ENCODE data around the gene ANGEL1.

Gene ANGEL1

DNA sequence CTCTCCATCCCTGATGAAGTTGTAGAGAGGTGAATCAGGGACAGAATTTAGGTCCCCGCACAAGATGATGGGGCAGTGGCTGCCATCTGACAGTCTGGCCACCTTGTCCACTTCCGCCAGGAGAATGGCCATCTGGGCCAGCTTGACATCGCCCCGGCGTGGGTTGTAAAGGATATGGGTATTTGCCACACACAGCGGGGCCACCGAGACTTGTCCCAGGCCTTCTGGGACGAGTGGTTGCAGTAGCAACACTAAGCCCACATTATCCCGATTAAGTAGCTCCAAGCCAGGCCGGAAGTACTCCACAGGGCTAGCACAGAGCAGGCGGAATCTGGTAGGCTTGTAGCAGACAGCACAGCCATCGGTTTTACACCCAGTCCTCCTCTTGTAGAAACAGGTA lies 6.2 kb downstream of the ANGEL1 start:
- peaks cover 25% of the 10 kb centered on the region for H3K79me2 ChIP-seq
- no peak overlapping the region for H3K4me2 ChIP-seq (ENCODE audit: low read length)
- no peak overlapping the region for H3K4me3 ChIP-seq (ENCODE audit: low read depth, low read length)
- no peak overlapping the region for H3K9ac ChIP-seq
- no peak overlapping the region for H2AFZ ChIP-seq
- H3K4me1 ChIP-seq, result peaks cover 3% of the 10 kb centered on the region
- no peaks in the 10 kb centered on the region for H3K9me3 ChIP-seq (ENCODE audit: control insufficient read depth, low read length)
- no peaks in the 10 kb centered on the region for H3K36me3 ChIP-seq (ENCODE audit: control insufficient read depth, insufficient read depth, low read length)
- TF ChIP-seq CTCF (IDR thresholded peaks at IDR 0.05), result no peak
- no peak overlapping the region for H3K27ac ChIP-seq
- H3K27me3 ChIP-seq (ENCODE audit: control insufficient read depth, insufficient read depth, low read length), result no peaks in the 10 kb centered on the region

DNA sequence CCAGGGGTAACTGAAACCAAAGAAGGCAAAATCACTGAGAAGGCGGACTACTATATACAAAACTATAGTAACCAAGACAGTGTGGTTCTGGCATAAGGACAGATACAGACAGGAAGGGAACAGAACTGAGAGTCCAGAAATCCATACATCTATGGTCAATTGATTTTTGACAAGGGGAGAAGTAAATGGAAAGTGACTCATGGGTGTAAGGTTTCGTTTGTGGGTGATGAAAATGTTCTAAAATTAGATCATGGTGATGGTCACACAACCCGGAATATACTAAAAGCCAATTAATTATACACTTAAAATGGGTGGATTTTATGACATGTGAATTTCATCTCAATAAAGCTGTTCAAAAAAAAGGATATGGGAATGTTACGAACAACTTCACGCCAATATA lies 18.7 kb downstream of the ANGEL1 start:
- Histone ChIP-seq H3K4me3 (ENCODE audit: low read depth, low read length) (no peak overlapping the region), H3K4me1 (no peaks in the 10 kb centered on the region), H3K9me3 (ENCODE audit: control insufficient read depth, low read length) (no peaks in the 10 kb centered on the region), H3K27ac (no peak overlapping the region), H2AFZ (no peak overlapping the region), H3K27me3 (ENCODE audit: control insufficient read depth, insufficient read depth, low read length) (no peaks in the 10 kb centered on the region), H3K36me3 (ENCODE audit: control insufficient read depth, insufficient read depth, low read length) (no peaks in the 10 kb centered on the region), H3K4me2 (ENCODE audit: low read length) (no peak overlapping the region), H3K79me2 (no peaks in the 10 kb centered on the region), H3K9ac (no peak overlapping the region)
- TF ChIP-seq CTCF (IDR thresholded peaks at IDR 0.05), result no peak

DNA sequence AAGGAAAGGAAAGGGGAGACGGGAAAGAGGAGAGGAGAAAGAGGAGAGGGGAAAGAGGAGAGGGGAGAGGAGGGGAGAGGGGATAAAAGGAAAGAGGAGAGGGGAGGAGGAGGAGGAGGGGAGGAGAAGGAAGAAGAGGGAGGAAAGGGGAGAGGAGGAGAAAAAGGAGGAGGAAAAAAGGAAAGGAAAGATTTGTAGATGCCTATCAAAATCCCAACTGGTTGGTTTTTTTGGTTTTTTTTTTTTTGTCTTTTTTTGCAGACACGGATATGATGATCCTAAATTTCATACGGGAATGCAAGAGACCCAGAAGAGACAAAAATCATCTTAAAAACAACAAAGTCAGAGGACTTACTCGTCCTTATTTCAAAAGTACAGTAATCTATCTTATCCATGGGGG lies 19.4 kb downstream of the ANGEL1 start:
- no peak overlapping the region for H3K4me3 ChIP-seq (ENCODE audit: low read depth, low read length)
- no peaks in the 10 kb centered on the region for H3K27me3 ChIP-seq (ENCODE audit: control insufficient read depth, insufficient read depth, low read length)
- no peaks in the 10 kb centered on the region for H3K36me3 ChIP-seq (ENCODE audit: control insufficient read depth, insufficient read depth, low read length)
- no peaks in the 10 kb centered on the region for H3K9me3 ChIP-seq (ENCODE audit: control insufficient read depth, low read length)
- TF ChIP-seq CTCF (IDR thresholded peaks at IDR 0.05), result no peak
- no peak overlapping the region for H2AFZ ChIP-seq
- no peak overlapping the region for H3K9ac ChIP-seq
- no peaks in the 10 kb centered on the region for H3K4me1 ChIP-seq
- H3K27ac ChIP-seq, result no peak overlapping the region
- H3K79me2 ChIP-seq, result no peaks in the 10 kb centered on the region
- no peak overlapping the region for H3K4me2 ChIP-seq (ENCODE audit: low read length)

GRCh38 chr14:76792422-76792821 lies 20.3 kb downstream of the ANGEL1 start:
- no peak overlapping the region for H2AFZ ChIP-seq
- H3K79me2 ChIP-seq, result no peaks in the 10 kb centered on the region
- H3K27me3 ChIP-seq (ENCODE audit: control insufficient read depth, insufficient read depth, low read length), result no peaks in the 10 kb centered on the region
- no peak overlapping the region for H3K4me2 ChIP-seq (ENCODE audit: low read length)
- H3K36me3 ChIP-seq (ENCODE audit: control insufficient read depth, insufficient read depth, low read length), result no peaks in the 10 kb centered on the region
- no peak for TF ChIP-seq CTCF (IDR thresholded peaks at IDR 0.05)
- H3K9me3 ChIP-seq (ENCODE audit: control insufficient read depth, low read length), result no peaks in the 10 kb centered on the region
- H3K4me3 ChIP-seq (ENCODE audit: low read depth, low read length), result no peak overlapping the region
- no peak overlapping the region for H3K9ac ChIP-seq
- H3K4me1 ChIP-seq, result no peaks in the 10 kb centered on the region
- no peak overlapping the region for H3K27ac ChIP-seq

DNA sequence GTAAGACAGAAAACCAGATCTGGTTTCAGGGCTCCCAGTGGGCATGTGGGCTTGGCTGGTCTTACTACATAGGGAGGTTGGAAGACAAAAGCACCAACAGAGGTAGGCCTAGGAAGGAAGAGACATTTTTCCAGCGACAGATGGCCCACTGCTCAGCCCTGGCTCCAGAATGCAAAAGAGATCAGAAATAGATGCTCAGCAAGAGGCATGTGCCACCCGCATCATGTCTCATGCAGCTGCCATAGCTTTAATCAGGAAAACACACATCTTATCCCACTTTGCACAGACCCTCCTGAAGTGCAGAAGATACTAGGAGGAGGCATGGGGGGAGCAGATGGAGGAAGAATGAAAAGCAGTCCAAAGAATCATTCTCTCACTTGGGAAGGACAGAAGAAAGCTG lies 26.1 kb downstream of the ANGEL1 start:
- Histone ChIP-seq H3K9me3 (ENCODE audit: control insufficient read depth, low read length) (no peaks in the 10 kb centered on the region), H3K4me1 (peaks cover 8% of the 10 kb centered on the region), H3K27me3 (ENCODE audit: control insufficient read depth, insufficient read depth, low read length) (no peaks in the 10 kb centered on the region), H3K4me3 (ENCODE audit: low read depth, low read length) (no peak overlapping the region), H3K9ac (no peak overlapping the region), H3K79me2 (no peaks in the 10 kb centered on the region), H3K4me2 (ENCODE audit: low read length) (no peak overlapping the region), H3K27ac (no peak overlapping the region), H3K36me3 (ENCODE audit: control insufficient read depth, insufficient read depth, low read length) (no peaks in the 10 kb centered on the region), H2AFZ (no peak overlapping the region)
- TF ChIP-seq CTCF (IDR thresholded peaks at IDR 0.05), result no peak

All from parathyroid adenoma (tissue), 2 donors.